Measurements from ENCODE around the gene HMCN1. TPM values are rescaled to one million over a fixed set of nuclear protein-coding genes. Genes with fewer than 3 reads are reported as not detected.

HMCN1 gene
- total RNA-seq, 1 experiment from 2014 or later: 0.23 TPM

DNA sequence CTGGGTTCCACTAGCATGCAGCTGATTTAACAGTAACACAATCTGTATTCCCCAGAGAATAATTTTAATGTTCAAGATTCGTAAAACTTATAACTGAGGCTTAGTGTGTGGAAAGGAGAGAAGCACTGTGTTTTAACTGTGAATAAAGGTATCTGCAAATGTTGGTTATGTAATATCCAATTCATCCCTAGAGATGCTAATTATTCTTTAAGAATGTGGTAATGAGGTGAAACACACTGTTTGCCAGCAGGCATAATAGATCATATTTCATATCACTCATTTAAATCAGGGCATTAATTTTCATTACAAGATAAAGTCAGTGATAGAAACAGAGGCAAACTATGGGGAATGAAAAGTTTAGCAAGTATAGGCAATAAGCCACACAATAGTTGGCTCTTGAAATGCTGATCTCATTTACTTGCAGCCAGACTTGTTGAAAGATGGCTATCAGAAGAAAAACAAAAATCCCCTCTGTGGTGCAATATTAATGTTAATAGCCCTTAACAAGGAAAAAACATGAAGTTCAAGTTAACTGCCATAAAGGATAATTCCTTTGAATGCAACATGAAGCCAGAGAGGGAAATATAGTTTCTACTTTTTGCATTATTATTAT lies 33.4 kb downstream of the HMCN1 start:
- H3K27me3 ChIP-seq (ENCODE audit: control insufficient read depth, insufficient read depth, low read length): no peaks in the 10 kb centered on the region
- no TSS peak for BruUV-seq (replicated peaks)
- POLR2A ChIA-PET: no interaction called here

DNA sequence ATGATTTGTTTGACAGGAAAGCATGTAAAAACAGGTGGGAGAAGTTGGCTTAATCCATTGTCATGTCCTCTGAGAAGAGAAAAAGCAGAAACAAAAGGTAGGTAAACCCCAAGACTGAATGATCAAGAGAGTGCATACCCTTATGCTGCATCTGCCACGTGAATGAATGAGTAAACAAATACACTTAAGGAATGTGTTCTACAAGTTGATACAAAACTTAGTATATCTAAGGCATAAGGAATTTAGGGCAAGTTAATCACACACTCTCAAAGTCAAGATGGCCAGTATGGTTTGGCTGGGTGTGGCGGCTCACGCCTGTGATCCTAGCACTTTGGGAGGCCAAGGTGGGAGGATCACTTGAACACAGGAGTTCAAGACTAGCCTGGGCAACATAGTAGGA lies 34.2 kb downstream of the HMCN1 start:
- BruUV-seq (replicated peaks): no TSS peak
- in situ Hi-C loops (cut with HindIII; ENCODE audit: low pct_unique_long_range_greater_than_20kb, low sequenced_read_pairs): no loop called here
- no peak for DNase-seq (ENCODE audit: low read depth, low spot score)

More for the DNA sequence above, 33.4 kb downstream of the HMCN1 start:
- TF ChIP-seq, protein P1, sequence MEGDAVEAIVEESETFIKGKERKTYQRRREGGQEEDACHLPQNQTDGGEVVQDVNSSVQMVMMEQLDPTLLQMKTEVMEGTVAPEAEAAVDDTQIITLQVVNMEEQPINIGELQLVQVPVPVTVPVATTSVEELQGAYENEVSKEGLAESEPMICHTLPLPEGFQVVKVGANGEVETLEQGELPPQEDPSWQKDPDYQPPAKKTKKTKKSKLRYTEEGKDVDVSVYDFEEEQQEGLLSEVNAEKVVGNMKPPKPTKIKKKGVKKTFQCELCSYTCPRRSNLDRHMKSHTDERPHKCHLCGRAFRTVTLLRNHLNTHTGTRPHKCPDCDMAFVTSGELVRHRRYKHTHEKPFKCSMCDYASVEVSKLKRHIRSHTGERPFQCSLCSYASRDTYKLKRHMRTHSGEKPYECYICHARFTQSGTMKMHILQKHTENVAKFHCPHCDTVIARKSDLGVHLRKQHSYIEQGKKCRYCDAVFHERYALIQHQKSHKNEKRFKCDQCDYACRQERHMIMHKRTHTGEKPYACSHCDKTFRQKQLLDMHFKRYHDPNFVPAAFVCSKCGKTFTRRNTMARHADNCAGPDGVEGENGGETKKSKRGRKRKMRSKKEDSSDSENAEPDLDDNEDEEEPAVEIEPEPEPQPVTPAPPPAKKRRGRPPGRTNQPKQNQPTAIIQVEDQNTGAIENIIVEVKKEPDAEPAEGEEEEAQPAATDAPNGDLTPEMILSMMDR (IDR thresholded peaks at IDR 0.05): no peak
- TF ChIP-seq POLR2AphosphoS5 (IDR thresholded peaks at IDR 0.05; ENCODE audit: low read depth, low read length) (no peak), SIN3A (IDR thresholded peaks at IDR 0.05; ENCODE audit: borderline replicate concordance, insufficient read depth, low read depth, low read length) (no peak), TCF7L2 (IDR thresholded peaks at IDR 0.05; ENCODE audit: low read depth, low read length) (no peak)
- TF ChIP-seq, protein P2, sequence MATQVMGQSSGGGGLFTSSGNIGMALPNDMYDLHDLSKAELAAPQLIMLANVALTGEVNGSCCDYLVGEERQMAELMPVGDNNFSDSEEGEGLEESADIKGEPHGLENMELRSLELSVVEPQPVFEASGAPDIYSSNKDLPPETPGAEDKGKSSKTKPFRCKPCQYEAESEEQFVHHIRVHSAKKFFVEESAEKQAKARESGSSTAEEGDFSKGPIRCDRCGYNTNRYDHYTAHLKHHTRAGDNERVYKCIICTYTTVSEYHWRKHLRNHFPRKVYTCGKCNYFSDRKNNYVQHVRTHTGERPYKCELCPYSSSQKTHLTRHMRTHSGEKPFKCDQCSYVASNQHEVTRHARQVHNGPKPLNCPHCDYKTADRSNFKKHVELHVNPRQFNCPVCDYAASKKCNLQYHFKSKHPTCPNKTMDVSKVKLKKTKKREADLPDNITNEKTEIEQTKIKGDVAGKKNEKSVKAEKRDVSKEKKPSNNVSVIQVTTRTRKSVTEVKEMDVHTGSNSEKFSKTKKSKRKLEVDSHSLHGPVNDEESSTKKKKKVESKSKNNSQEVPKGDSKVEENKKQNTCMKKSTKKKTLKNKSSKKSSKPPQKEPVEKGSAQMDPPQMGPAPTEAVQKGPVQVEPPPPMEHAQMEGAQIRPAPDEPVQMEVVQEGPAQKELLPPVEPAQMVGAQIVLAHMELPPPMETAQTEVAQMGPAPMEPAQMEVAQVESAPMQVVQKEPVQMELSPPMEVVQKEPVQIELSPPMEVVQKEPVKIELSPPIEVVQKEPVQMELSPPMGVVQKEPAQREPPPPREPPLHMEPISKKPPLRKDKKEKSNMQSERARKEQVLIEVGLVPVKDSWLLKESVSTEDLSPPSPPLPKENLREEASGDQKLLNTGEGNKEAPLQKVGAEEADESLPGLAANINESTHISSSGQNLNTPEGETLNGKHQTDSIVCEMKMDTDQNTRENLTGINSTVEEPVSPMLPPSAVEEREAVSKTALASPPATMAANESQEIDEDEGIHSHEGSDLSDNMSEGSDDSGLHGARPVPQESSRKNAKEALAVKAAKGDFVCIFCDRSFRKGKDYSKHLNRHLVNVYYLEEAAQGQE (IDR thresholded peaks at IDR 0.05; ENCODE audit: insufficient read depth in 1 of 2, low read depth in 2 of 2, low read length in 1 of 2): no peak
- intact Hi-C loops (cut with micrococcal nuclease; ENCODE audit: unreplicated experiment) (no loop called here), in situ Hi-C loops (cut with HindIII; ENCODE audit: low pct_unique_long_range_greater_than_20kb, low sequenced_read_pairs) (no loop called here)
- CTCF ChIA-PET: no interaction called here
- ATAC-seq (no peak), DNase-seq (ENCODE audit: low read depth, low spot score) (no peak)
- Histone ChIP-seq H3K4me1 (ENCODE audit: control insufficient read depth, insufficient read depth, low read length) (no peaks in the 10 kb centered on the region), H3K4me3 (ENCODE audit: low read depth in 2 of 2, low read length in 2 of 2) (no peak overlapping the region), H3K36me3 (ENCODE audit: control insufficient read depth, insufficient read depth, low read length) (no peaks in the 10 kb centered on the region), H3K27ac (ENCODE audit: low read length) (no peak overlapping the region), H3K9me3 (ENCODE audit: control insufficient read depth, insufficient read depth, low read depth, low read length) (no peaks in the 10 kb centered on the region)

More for the DNA sequence above, 34.2 kb downstream of the HMCN1 start:
- no peak overlapping the region for H3K27ac ChIP-seq (ENCODE audit: low read length)
- no peaks in the 10 kb centered on the region for H3K27me3 ChIP-seq (ENCODE audit: control insufficient read depth, insufficient read depth, low read length)
- H3K36me3 ChIP-seq (ENCODE audit: control insufficient read depth, insufficient read depth, low read length): no peaks in the 10 kb centered on the region
- ChIA-PET CTCF (no interaction called here), POLR2A (no interaction called here)
- intact Hi-C loops (cut with micrococcal nuclease; ENCODE audit: unreplicated experiment): no loop called here
- TF ChIP-seq, protein P1 (IDR thresholded peaks at IDR 0.05): no peak
- no peak for TF ChIP-seq POLR2AphosphoS5 (IDR thresholded peaks at IDR 0.05; ENCODE audit: low read depth, low read length)
- TF ChIP-seq, protein P2 (IDR thresholded peaks at IDR 0.05; ENCODE audit: insufficient read depth in 1 of 2, low read depth in 2 of 2, low read length in 1 of 2): no peak
- TF ChIP-seq SIN3A (IDR thresholded peaks at IDR 0.05; ENCODE audit: borderline replicate concordance, insufficient read depth, low read depth, low read length): no peak
- no peak for TF ChIP-seq TCF7L2 (IDR thresholded peaks at IDR 0.05; ENCODE audit: low read depth, low read length)
- no peak for ATAC-seq
- H3K9me3 ChIP-seq (ENCODE audit: control insufficient read depth, insufficient read depth, low read depth, low read length): no peaks in the 10 kb centered on the region
- H3K4me3 ChIP-seq (ENCODE audit: low read depth in 2 of 2, low read length in 2 of 2): no peak overlapping the region
- H3K4me1 ChIP-seq (ENCODE audit: control insufficient read depth, insufficient read depth, low read length): no peaks in the 10 kb centered on the region

Measured in Panc1 (cell line).